ENCODE data around the gene TAF4B. TPM values are rescaled to one million over a fixed set of nuclear protein-coding genes. Genes with fewer than 3 reads are reported as not detected.
"Not testable (repeated sequence)": the region's sequence is repeated elsewhere in the genome, so short reads cannot be mapped to it uniquely, and the experiment has no call there.

Gene TAF4B
- total RNA-seq, 1 donor from 2014 or later = 14.9 TPM

- intact Hi-C loops (cut with micrococcal nuclease) = no loop called here
- Mint-ChIP-seq H3K4me3 (ENCODE audit: low read depth) (no peak overlapping the region), H3K27ac (no peak overlapping the region), H3K4me1 (ENCODE audit: low read depth) (no peaks in the 10 kb centered on the region), H3K36me3 (ENCODE audit: low read depth) (peaks cover 25% of the 10 kb centered on the region), H3K9me3 (no peaks in the 10 kb centered on the region), H3K27me3 (ENCODE audit: low read depth) (no peaks in the 10 kb centered on the region)
- no peak for DNase-seq (ENCODE audit: low spot score)
These were observed 64.1 kb downstream of the TAF4B start for GRCh38 chr18:26290385-26290784.

GRCh38 chr18:26293982-26294381, 67.7 kb downstream of the TAF4B start:
- H3K4me3 Mint-ChIP-seq (ENCODE audit: low read depth) = no peak overlapping the region
- intact Hi-C loops (cut with micrococcal nuclease) = no loop called here
- H3K36me3 Mint-ChIP-seq (ENCODE audit: low read depth) = peaks cover 9% of the 10 kb centered on the region
- H3K27ac Mint-ChIP-seq = no peak overlapping the region
- no peaks in the 10 kb centered on the region for H3K9me3 Mint-ChIP-seq
- no peaks in the 10 kb centered on the region for H3K27me3 Mint-ChIP-seq (ENCODE audit: low read depth)
- DNase-seq (ENCODE audit: low spot score) = no peak
- H3K4me1 Mint-ChIP-seq (ENCODE audit: low read depth) = no peaks in the 10 kb centered on the region

- no peak overlapping the region for H3K4me3 Mint-ChIP-seq (ENCODE audit: low read depth)
- no peaks in the 10 kb centered on the region for H3K4me1 Mint-ChIP-seq (ENCODE audit: low read depth)
These were observed 71.9 kb downstream of the TAF4B start for GRCh38 chr18:26298107-26298506.

GRCh38 chr18:26301681-26302080, 75.4 kb downstream of the TAF4B start:
- Mint-ChIP-seq H3K9me3 (peaks cover 4% of the 10 kb centered on the region), H3K36me3 (ENCODE audit: low read depth) (peaks cover 3% of the 10 kb centered on the region), H3K4me1 (ENCODE audit: low read depth) (no peaks in the 10 kb centered on the region), H3K4me3 (ENCODE audit: low read depth) (no peak overlapping the region), H3K27ac (no peak overlapping the region), H3K27me3 (ENCODE audit: low read depth) (no peaks in the 10 kb centered on the region)
- intact Hi-C loops (cut with micrococcal nuclease) = no loop called here
- DNase-seq (ENCODE audit: low spot score) = no peak

More at GRCh38 chr18:26298107-26298506, 71.9 kb downstream of the TAF4B start:
- H3K27me3 Mint-ChIP-seq (ENCODE audit: low read depth) = no peaks in the 10 kb centered on the region
- peaks cover 2% of the 10 kb centered on the region for H3K36me3 Mint-ChIP-seq (ENCODE audit: low read depth)
- H3K27ac Mint-ChIP-seq = no peak overlapping the region
- intact Hi-C loops (cut with micrococcal nuclease) = no loop called here
- no peaks in the 10 kb centered on the region for H3K9me3 Mint-ChIP-seq
- DNase-seq (ENCODE audit: low spot score) = no peak

- H3K9me3 Mint-ChIP-seq; H3K27me3 Mint-ChIP-seq (ENCODE audit: low read depth); H3K4me3 Mint-ChIP-seq (ENCODE audit: low read depth); H3K4me1 Mint-ChIP-seq (ENCODE audit: low read depth); DNase-seq (ENCODE audit: low spot score); intact Hi-C loops (cut with micrococcal nuclease); H3K27ac Mint-ChIP-seq; H3K36me3 Mint-ChIP-seq (ENCODE audit: low read depth): not testable (repeated sequence)
These were observed 77.0 kb downstream of the TAF4B start for GRCh38 chr18:26303222-26303621.

- no peaks in the 10 kb centered on the region for H3K27me3 Mint-ChIP-seq (ENCODE audit: low read depth)
- no peaks in the 10 kb centered on the region for H3K4me1 Mint-ChIP-seq (ENCODE audit: low read depth)
- peaks cover 4% of the 10 kb centered on the region for H3K9me3 Mint-ChIP-seq
- H3K4me3 Mint-ChIP-seq (ENCODE audit: low read depth) = no peak overlapping the region
- intact Hi-C loops (cut with micrococcal nuclease) = no loop called here
- no peak overlapping the region for H3K27ac Mint-ChIP-seq
- peaks cover 7% of the 10 kb centered on the region for H3K36me3 Mint-ChIP-seq (ENCODE audit: low read depth)
- DNase-seq (ENCODE audit: low spot score) = no peak
These were observed 78.3 kb downstream of the TAF4B start for GRCh38 chr18:26304511-26304910.

GRCh38 chr18:26307161-26307773, 81.0 kb downstream of the TAF4B start:
- Mint-ChIP-seq H3K36me3 (ENCODE audit: low read depth) (peaks cover 7% of the 10 kb centered on the region), H3K4me1 (ENCODE audit: low read depth) (no peaks in the 10 kb centered on the region), H3K27me3 (ENCODE audit: low read depth) (no peaks in the 10 kb centered on the region), H3K9me3 (peaks cover 4% of the 10 kb centered on the region), H3K27ac (no peak overlapping the region), H3K4me3 (ENCODE audit: low read depth) (no peak overlapping the region)
- intact Hi-C loops (cut with micrococcal nuclease) = no loop called here
- no peak for DNase-seq (ENCODE audit: low spot score)

- no peaks in the 10 kb centered on the region for H3K27me3 Mint-ChIP-seq (ENCODE audit: low read depth)
- H3K9me3 Mint-ChIP-seq = no peaks in the 10 kb centered on the region
These were observed 83.0 kb downstream of the TAF4B start for GRCh38 chr18:26309281-26309680.

GRCh38 chr18:26312199-26312598, 86.0 kb downstream of the TAF4B start:
- Mint-ChIP-seq H3K36me3 (ENCODE audit: low read depth) (peaks cover 20% of the 10 kb centered on the region), H3K27me3 (ENCODE audit: low read depth) (no peaks in the 10 kb centered on the region), H3K9me3 (no peaks in the 10 kb centered on the region), H3K27ac (no peak overlapping the region), H3K4me3 (ENCODE audit: low read depth) (no peak overlapping the region), H3K4me1 (ENCODE audit: low read depth) (no peaks in the 10 kb centered on the region)
- intact Hi-C loops (cut with micrococcal nuclease) = no loop called here
- no peak for DNase-seq (ENCODE audit: low spot score)

More at GRCh38 chr18:26309281-26309680, 83.0 kb downstream of the TAF4B start:
- intact Hi-C loops (cut with micrococcal nuclease) = no loop called here
- DNase-seq (ENCODE audit: low spot score) = no peak
- Mint-ChIP-seq H3K4me3 (ENCODE audit: low read depth) (no peak overlapping the region), H3K4me1 (ENCODE audit: low read depth) (no peaks in the 10 kb centered on the region), H3K27ac (no peak overlapping the region), H3K36me3 (ENCODE audit: low read depth) (peaks cover 12% of the 10 kb centered on the region)

GRCh38 chr18:26317398-26317797, 91.2 kb downstream of the TAF4B start:
- Mint-ChIP-seq H3K4me3 (ENCODE audit: low read depth) (no peak overlapping the region), H3K27ac (no peak overlapping the region), H3K9me3 (no peaks in the 10 kb centered on the region), H3K27me3 (ENCODE audit: low read depth) (no peaks in the 10 kb centered on the region), H3K4me1 (ENCODE audit: low read depth) (no peaks in the 10 kb centered on the region), H3K36me3 (ENCODE audit: low read depth) (peaks cover 27% of the 10 kb centered on the region)
- no peak for DNase-seq (ENCODE audit: low spot score)
- intact Hi-C loops (cut with micrococcal nuclease) = no loop called here

GRCh38 chr18:26320686-26321085, 94.4 kb downstream of the TAF4B start:
- Mint-ChIP-seq H3K4me3 (ENCODE audit: low read depth) (no peak overlapping the region), H3K27me3 (ENCODE audit: low read depth) (no peaks in the 10 kb centered on the region), H3K36me3 (ENCODE audit: low read depth) (peaks cover 42% of the 10 kb centered on the region), H3K27ac (no peak overlapping the region), H3K4me1 (ENCODE audit: low read depth) (no peaks in the 10 kb centered on the region), H3K9me3 (no peaks in the 10 kb centered on the region)
- intact Hi-C loops (cut with micrococcal nuclease) = no loop called here
- no peak for DNase-seq (ENCODE audit: low spot score)

- intact Hi-C loops (cut with micrococcal nuclease) = no loop called here
- Mint-ChIP-seq H3K27me3 (ENCODE audit: low read depth) (no peaks in the 10 kb centered on the region), H3K27ac (no peak overlapping the region), H3K36me3 (ENCODE audit: low read depth) (peaks cover 38% of the 10 kb centered on the region), H3K4me3 (ENCODE audit: low read depth) (no peak overlapping the region), H3K4me1 (ENCODE audit: low read depth) (no peaks in the 10 kb centered on the region), H3K9me3 (no peaks in the 10 kb centered on the region)
- no peak for DNase-seq (ENCODE audit: low spot score)
These were observed 96.8 kb downstream of the TAF4B start for GRCh38 chr18:26322890-26323653.

- no peak for DNase-seq (ENCODE audit: low spot score)
- H3K4me3 Mint-ChIP-seq (ENCODE audit: low read depth) = no peak overlapping the region
- no peaks in the 10 kb centered on the region for H3K9me3 Mint-ChIP-seq
- peaks cover 36% of the 10 kb centered on the region for H3K36me3 Mint-ChIP-seq (ENCODE audit: low read depth)
- H3K4me1 Mint-ChIP-seq (ENCODE audit: low read depth) = no peaks in the 10 kb centered on the region
- H3K27ac Mint-ChIP-seq = no peak overlapping the region
- H3K27me3 Mint-ChIP-seq (ENCODE audit: low read depth) = no peaks in the 10 kb centered on the region
- intact Hi-C loops (cut with micrococcal nuclease) = no loop called here
These were observed 99.5 kb downstream of the TAF4B start for GRCh38 chr18:26325771-26326170.

Measured in activated T-helper 2 cell treated with anti-CD3 and anti-CD28 coated beads, Interferon-gamma antibody, Interleukin-2, Interleukin-4, amounts not matched to agents 10 μg/mL and 5 μg/mL and 100 μg/mL, durations not matched to agents 14 hours and 24 hours and 36 hours (primary cell).